LNCaP clone FGC (cell line): Measurements from ENCODE around the gene PPDPF.

Experiments
- DNase-seq: peaks from one replicate; pipeline ENCODE4 v3.0.0-alpha.2; 2011; ENCODE audit warnings: low read depth
- H3K4me3 ChIP-seq: 2 replicates; pipeline ENCODE4 v1.5.1; 2011; ENCODE audit warnings: mild to moderate bottlenecking, low read depth, low read length, control low read depth
- TF ChIP-seq, protein P1 (sequence below): IDR thresholded peaks from 2 replicates; pipeline ENCODE4 v1.5.1; 2012; ENCODE audit warnings: mild to moderate bottlenecking; ENCODE audit not compliant: control insufficient read depth, insufficient read depth; ENCODE audit errors: extremely low read depth

PPDPF gene

DNA sequence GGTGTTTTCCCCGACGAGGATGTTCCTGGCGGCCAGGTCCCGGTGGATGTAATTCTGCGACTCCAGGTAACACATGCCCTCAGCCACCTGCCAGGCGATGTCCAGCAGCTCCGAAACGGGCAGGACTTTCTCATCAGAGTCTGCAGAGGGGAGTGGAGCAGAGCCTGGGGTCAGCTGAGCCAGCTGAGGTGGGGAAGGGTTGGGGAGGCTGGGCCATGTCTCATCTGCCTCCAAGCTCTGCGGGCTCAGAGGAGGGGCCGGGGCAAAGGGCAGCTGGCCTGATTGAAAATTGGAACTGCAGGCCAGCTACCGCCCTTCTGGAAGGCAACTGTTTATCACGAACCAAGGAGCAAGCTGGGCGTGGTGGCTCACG lies 10.2 kb downstream of the PPDPF start:
- no peak for DNase-seq
- no peak overlapping the region for H3K4me3 ChIP-seq
- TF ChIP-seq, protein P1, sequence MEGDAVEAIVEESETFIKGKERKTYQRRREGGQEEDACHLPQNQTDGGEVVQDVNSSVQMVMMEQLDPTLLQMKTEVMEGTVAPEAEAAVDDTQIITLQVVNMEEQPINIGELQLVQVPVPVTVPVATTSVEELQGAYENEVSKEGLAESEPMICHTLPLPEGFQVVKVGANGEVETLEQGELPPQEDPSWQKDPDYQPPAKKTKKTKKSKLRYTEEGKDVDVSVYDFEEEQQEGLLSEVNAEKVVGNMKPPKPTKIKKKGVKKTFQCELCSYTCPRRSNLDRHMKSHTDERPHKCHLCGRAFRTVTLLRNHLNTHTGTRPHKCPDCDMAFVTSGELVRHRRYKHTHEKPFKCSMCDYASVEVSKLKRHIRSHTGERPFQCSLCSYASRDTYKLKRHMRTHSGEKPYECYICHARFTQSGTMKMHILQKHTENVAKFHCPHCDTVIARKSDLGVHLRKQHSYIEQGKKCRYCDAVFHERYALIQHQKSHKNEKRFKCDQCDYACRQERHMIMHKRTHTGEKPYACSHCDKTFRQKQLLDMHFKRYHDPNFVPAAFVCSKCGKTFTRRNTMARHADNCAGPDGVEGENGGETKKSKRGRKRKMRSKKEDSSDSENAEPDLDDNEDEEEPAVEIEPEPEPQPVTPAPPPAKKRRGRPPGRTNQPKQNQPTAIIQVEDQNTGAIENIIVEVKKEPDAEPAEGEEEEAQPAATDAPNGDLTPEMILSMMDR: no peak

DNA sequence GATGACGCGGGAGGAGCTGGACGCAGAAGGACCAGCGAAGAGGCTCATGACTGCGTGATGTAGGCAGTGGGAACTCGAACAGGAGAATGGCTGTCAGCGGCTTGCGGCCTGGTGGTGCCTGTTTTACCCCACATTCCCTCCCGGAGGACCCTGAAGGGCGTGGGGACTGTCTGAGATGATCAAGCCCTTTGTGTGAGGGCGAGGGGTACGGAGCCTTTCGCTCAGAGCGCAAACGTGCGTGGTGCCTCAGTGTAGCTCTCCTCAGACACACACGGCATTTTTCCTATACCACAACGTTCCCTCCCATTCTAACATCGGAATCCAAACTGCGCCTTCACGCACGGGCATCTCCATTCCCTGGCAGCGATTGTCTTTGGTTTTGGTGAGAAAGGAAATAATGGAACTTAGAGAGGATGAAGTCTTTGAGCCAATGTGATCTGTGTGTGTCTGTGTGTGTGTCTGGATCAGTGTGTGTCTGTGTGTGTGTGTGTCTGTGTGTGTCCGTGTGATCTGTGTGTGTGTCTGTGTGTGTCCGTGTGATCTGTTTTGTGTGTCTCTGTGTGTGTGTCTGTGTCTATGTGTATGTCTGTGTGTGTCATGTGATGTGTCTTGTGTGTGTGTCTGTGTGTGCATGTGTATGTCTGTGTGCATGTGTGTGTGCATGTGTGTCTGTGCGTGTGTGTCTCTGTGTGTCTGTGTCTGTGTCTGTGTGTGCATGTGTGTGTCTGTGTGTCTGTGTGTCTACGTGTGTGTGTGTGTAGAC lies 11.3 kb downstream of the PPDPF start:
- no peak overlapping the region for H3K4me3 ChIP-seq
- DNase-seq: no peak
- TF ChIP-seq, protein P1: no peak

DNA sequence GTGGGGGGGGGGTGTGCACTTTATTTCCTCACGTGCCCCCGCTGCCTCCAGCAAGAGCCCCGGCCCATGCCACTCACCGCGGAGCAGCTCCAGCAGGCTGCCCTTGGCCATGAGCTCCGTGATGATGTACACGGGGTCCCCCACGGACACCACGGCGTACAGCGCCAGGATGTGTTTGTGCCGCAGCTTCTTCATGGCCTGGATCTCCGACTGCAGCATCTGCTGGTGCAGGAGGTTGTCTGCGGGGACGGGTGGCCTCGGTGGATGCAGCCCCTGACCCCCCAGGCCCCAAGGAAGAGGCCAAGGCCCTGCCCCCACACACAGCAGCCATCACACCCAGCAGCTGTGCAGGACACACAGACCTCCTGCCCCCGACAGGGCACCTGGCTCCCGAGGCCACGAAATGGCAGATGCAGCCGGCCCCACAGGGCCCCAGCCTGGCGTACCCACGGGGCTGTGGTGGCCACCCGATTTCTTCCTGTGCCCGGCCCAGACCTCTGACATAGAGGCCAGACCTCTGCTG lies 11.9 kb downstream of the PPDPF start:
- TF ChIP-seq, protein P1: no peak
- DNase-seq: no peak
- H3K4me3 ChIP-seq: no peak overlapping the region

DNA sequence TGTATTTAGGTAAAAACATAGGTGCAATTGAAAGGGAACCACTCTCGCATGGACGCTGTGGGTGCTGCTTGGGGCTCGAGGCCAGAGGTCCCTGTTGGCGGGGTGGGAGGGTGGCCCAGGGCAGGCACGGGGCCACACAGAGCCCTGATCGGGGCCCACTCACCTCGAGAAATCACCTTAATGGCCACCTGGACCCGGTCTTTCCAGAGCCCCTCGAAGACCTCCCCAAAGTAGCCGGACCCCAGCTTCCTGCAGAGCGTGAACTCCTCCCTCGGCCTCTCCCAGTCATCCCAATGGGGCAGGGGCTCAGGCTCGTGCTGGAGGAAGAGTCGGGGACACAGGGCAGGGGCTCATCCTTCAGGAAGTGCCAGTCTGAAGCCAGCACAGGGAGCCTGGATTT lies 12.8 kb downstream of the PPDPF start:
- TF ChIP-seq, protein P1: no peak
- no peak for DNase-seq
- no peak overlapping the region for H3K4me3 ChIP-seq

DNA sequence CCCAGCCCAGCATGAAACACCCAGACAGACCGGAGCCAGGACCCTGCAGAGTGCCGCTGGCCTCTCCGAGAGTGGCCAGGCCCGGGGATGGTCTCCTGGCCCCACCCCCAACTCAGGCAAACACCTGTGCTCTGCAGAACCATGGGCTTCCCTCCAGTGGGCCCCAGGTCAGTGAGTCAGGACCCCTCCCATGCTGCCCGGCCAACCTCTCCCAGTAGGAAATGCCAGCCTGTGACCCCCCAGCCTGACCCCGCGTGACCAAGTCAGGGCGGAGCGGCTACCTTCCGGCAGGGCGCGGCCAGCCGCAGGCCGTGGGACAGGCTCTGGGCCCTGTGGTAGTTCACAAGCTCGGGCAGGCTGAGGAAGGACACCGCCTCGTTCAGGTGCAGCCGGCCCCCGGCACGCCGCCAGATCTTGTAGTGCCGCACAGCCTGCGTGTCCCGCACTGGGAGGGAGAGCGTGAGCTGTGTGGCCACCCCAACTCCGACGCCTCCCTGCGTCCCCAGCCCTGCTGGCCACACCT lies 13.4 kb downstream of the PPDPF start:
- H3K4me3 ChIP-seq: no peak overlapping the region
- DNase-seq: no peak
- TF ChIP-seq, protein P1: no peak

DNA sequence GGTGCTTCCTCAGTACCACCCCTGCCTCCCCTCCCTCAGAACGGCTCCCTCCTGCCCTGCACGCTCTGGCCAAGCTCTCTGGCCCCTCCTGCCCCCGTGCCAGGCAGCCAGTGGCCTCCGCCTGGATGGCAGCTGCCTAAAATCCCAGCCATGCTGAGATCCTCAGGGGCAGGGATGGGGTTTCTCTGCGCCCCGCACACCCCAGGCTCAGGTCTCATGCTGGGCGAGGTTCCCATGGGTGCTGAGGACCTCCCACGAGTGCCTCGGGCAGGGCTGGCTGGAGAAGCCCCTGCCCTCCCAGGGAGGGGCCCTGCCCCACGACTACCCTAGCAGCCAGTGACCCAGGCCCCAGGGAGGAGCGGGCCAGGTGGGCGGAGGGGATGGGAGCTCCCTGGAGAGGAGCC lies 13.9 kb downstream of the PPDPF start:
- no peak for DNase-seq
- no peak overlapping the region for H3K4me3 ChIP-seq
- TF ChIP-seq, protein P1: no peak
